MCF 10A (cell line): ENCODE measurements around the gene LGALS8. TPM values are rescaled to one million over a fixed set of nuclear protein-coding genes. Genes with fewer than 3 reads are reported as not detected.
"Not testable (repeated sequence)": the region's sequence is repeated elsewhere in the genome, so short reads cannot be mapped to it uniquely, and the experiment has no call there.

Experiments used
- BruUV-seq: library from RNA; stranded (reverse); fragments of 400-500 nt; replicated peaks from 2 replicates; lab custom pipeline; 2021; lab: Mats Ljungman, UMichigan
- CTCF ChIA-PET: fragments of 300-600 bp; sonication (Branson Sonifier 250); formaldehyde crosslinking; extraction: SDS; loops from one replicate; lab custom pipeline; 2021; ENCODE audit warnings: antibody characterized with exemption, inconsistent platforms; lab: Yijun Ruan, JAX
- POLR2A ChIA-PET: fragments of 300-600, 350-650 bp; sonication (Branson Sonifier 250); formaldehyde crosslinking; extraction: SDS; loops from one replicate; lab custom pipeline; 2020; ENCODE audit warnings: antibody characterized with exemption, inconsistent platforms; lab: Yijun Ruan, JAX
- DNase-seq: peaks from one replicate; pipeline ENCODE4 v3.0.0-alpha.2; 2018; ENCODE audit not compliant: unreplicated experiment
- H3K27ac Mint-ChIP-seq: one replicate; pipeline ENCODE4 v1.8.0; 2022; ENCODE audit warnings: mild to moderate bottlenecking, low read depth, mixed read lengths; ENCODE audit not compliant: unreplicated experiment
- H3K27me3 Mint-ChIP-seq: one replicate; pipeline ENCODE4 v1.8.0; 2022; ENCODE audit warnings: mixed read lengths; ENCODE audit not compliant: insufficient read depth, unreplicated experiment
- H3K36me3 Mint-ChIP-seq: one replicate; pipeline ENCODE4 v1.8.0; 2022; ENCODE audit warnings: mild to moderate bottlenecking, moderate library complexity, mixed read lengths; ENCODE audit not compliant: insufficient read depth, unreplicated experiment
- H3K4me1 Mint-ChIP-seq: one replicate; pipeline ENCODE4 v1.8.0; 2022; ENCODE audit warnings: mixed read lengths; ENCODE audit not compliant: insufficient read depth, unreplicated experiment
- H3K4me3 Mint-ChIP-seq: one replicate; pipeline ENCODE4 v1.8.0; 2022; ENCODE audit warnings: mild to moderate bottlenecking, moderate library complexity, mixed read lengths; ENCODE audit not compliant: unreplicated experiment
- H3K9me3 Mint-ChIP-seq: one replicate; pipeline ENCODE4 v1.8.0; 2022; ENCODE audit warnings: mixed read lengths; ENCODE audit not compliant: unreplicated experiment
- intact Hi-C: fragments of 100-400 bp; cut with micrococcal nuclease; formaldehyde crosslinking; loops from 2 replicates; pipeline ENCODE4 v1.14.1; 2022
- total RNA-seq: library from RNA; stranded (reverse); gene quantifications from 2 replicates; pipeline ENCODE4 v1.2.3, GENCODE V29; 2022
- TF ChIP-seq, protein P1 (sequence below): fragments of 200-600 bp; IDR thresholded peaks from one replicate; pipeline ENCODE4 v1.8.0; 2022; ENCODE audit warnings: antibody characterized with exemption, mild to moderate bottlenecking; ENCODE audit not compliant: unreplicated experiment

LGALS8 gene
- total RNA-seq, 1 experiment from 2014 or later, result 73.2 TPM

DNA sequence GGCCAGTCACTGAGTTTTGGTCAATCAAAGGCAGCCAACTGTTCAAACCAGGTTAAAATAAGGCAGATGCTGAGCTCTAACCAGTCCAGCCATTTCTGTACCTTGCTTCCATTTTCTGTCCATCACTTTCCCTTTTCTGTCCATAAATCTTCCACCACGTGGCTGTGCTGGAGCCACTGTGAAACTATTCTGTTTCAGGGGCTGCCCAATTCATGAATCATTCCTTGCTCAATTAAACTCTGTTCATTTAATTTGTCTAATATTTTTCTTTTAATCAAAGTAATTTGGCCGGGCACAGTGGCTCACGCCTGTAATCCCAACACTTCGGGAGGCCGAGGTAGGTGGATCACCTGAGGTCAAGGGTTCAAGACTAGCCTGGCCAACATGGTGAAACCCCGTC, 22.7 kb upstream of the LGALS8 start:
- no TSS peak for BruUV-seq
- POLR2A ChIA-PET, result interaction anchor here (1.2 to 1.5 kb wide), 2 partner anchors 15 to 24 kb away, joined by 3 to 4 read pairs; partner anchors contain the start of gene LGALS8
- Mint-ChIP-seq H3K9me3 (no peaks in the 10 kb centered on the region), H3K27ac (no peak overlapping the region), H3K36me3 (no peaks in the 10 kb centered on the region), H3K4me3 (no peak overlapping the region), H3K27me3 (no peaks in the 10 kb centered on the region), H3K4me1 (peaks cover 10% of the 10 kb centered on the region)
- intact Hi-C loops, result no loop called here
- CTCF ChIA-PET, result interaction anchor here (0.7 to 2.2 kb wide), 7 partner anchors 10 to 398 kb away, joined by 3 to 15 read pairs (median 4); no protein-coding TSS in a partner anchor
- DNase-seq, result no peak
- TF ChIP-seq, protein P1, sequence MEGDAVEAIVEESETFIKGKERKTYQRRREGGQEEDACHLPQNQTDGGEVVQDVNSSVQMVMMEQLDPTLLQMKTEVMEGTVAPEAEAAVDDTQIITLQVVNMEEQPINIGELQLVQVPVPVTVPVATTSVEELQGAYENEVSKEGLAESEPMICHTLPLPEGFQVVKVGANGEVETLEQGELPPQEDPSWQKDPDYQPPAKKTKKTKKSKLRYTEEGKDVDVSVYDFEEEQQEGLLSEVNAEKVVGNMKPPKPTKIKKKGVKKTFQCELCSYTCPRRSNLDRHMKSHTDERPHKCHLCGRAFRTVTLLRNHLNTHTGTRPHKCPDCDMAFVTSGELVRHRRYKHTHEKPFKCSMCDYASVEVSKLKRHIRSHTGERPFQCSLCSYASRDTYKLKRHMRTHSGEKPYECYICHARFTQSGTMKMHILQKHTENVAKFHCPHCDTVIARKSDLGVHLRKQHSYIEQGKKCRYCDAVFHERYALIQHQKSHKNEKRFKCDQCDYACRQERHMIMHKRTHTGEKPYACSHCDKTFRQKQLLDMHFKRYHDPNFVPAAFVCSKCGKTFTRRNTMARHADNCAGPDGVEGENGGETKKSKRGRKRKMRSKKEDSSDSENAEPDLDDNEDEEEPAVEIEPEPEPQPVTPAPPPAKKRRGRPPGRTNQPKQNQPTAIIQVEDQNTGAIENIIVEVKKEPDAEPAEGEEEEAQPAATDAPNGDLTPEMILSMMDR, result no peak

DNA sequence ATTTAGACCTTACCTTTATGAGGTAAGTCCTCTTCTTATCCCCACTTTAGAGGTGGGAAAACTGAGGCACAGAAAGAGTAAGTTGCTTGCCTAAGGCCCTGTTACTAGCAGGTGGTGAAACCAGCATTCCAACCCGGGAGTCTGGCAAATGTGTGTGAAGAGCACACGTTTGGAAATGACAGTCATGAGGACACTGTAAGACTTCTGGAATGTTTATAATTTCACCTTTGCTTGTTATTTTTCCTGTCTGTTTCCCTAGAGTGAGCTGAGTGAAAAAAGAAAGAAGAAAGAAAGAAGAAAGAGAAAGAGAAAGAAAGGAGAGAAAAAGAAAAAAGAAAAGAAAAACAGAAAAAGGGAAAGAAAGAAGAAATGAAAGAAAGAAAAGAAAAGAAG, 21.2 kb upstream of the LGALS8 start:
- intact Hi-C loops, result no loop called here
- POLR2A ChIA-PET, result interaction anchor here (0.8 to 1.7 kb wide), 3 partner anchors 15 to 94 kb away, joined by 3 to 9 read pairs (median 3); no protein-coding TSS in a partner anchor
- peak; percentile 54 for DNase-seq
- H3K4me1 Mint-ChIP-seq, result peaks cover 16% of the 10 kb centered on the region
- peak overlapping the region; percentile 47 for H3K27ac Mint-ChIP-seq
- H3K36me3 Mint-ChIP-seq, result no peaks in the 10 kb centered on the region
- no peaks in the 10 kb centered on the region for H3K27me3 Mint-ChIP-seq
- BruUV-seq, result no TSS peak
- CTCF ChIA-PET, result interaction anchor here (0.5 to 2.1 kb wide), 8 partner anchors 8 to 397 kb away, joined by 3 to 12 read pairs (median 4); no protein-coding TSS in a partner anchor
- H3K4me3 Mint-ChIP-seq, result peak overlapping the region; percentile 12
- H3K9me3 Mint-ChIP-seq, result no peaks in the 10 kb centered on the region
- TF ChIP-seq, protein P1, result no peak

DNA sequence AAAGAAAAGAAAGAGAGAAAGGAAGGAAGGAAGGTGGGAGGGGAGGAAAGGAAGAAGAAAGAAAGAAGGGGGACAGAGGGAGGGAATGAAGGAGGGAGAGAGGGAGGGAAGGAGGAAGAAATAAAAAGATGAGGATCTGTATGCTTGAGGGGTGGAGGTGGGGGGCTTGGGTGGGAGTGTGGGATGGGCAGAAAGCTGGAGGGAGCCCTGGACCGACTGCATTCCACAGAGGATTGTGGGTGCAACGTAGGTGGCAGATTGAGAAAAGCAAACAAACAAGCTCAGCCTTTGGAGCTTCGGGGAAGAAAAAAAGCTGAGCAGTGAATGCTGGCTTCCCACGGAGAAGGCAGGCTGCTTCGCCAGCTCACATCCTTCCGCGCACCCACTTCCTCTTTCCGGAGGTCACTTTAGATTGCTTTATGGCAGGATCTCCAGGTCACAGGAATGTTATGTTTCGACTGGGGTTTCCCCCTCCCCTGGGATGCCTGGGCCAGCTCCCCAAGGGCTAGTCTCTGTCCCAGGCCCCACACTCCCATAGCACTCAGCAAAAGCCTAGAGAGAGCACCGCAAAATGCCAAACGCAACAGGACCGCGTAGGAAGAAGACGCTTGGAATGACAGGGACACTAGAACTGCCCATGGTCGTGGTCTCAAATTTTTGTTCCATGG, 20.7 kb upstream of the LGALS8 start:
- BruUV-seq, result no TSS peak
- Mint-ChIP-seq H3K9me3 (no peaks in the 10 kb centered on the region), H3K4me1 (peaks cover 16% of the 10 kb centered on the region), H3K27me3 (no peaks in the 10 kb centered on the region), H3K36me3 (no peaks in the 10 kb centered on the region), H3K4me3 (peak overlapping the region; percentile 12), H3K27ac (peak overlapping the region; percentile 47)
- intact Hi-C loops, result no loop called here
- TF ChIP-seq, protein P1, result no peak
- DNase-seq, result peak; percentile 70
- POLR2A ChIA-PET, result interaction anchor here (0.8 to 1.7 kb wide), 4 partner anchors 12 to 94 kb away, joined by 3 to 9 read pairs (median 3); no protein-coding TSS in a partner anchor
- CTCF ChIA-PET, result interaction anchor here (0.5 to 2.1 kb wide), 10 partner anchors 8 to 399 kb away, joined by 3 to 12 read pairs (median 4); no protein-coding TSS in a partner anchor

DNA sequence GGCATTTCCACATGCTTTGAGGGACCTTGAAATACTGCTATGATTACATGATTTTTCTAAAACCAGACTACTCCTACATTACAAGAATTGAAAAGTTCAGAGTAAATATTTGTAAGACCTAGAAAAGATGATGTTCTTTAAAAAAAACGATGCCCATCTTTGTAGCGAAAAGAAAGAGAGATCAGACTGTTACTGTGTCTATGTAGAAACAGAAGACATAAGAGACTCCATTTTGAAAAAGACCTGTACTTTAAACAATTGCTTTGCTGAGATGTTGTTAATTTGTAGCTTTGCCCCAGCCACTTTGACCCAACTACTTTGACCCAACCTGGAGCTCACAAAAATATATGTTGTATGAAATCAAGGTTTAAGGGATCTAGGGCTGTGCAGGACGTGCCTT, 19.4 kb upstream of the LGALS8 start:
- intact Hi-C loops, H3K36me3 Mint-ChIP-seq, BruUV-seq, H3K27ac Mint-ChIP-seq, DNase-seq, H3K9me3 Mint-ChIP-seq, H3K4me3 Mint-ChIP-seq, H3K27me3 Mint-ChIP-seq: not testable (repeated sequence)
- CTCF ChIA-PET, result interaction anchor here (0.7 to 2.1 kb wide), 5 partner anchors 12 to 404 kb away, joined by 3 to 12 read pairs (median 4); no protein-coding TSS in a partner anchor
- H3K4me1 Mint-ChIP-seq, result peaks cover 16% of the 10 kb centered on the region
- POLR2A ChIA-PET, result interaction anchor here (0.7 to 0.9 kb wide), 2 partner anchors 10 to 11 kb away, joined by 3 read pairs; no protein-coding TSS in a partner anchor
